SKM-1 (cell line): Measurements from ENCODE around the gene ITGA11.
A peak's percentile ranks its signal among the peaks of the same experiment; 100 is the strongest.

ENCODE experiments used
- DNase-seq: peaks from one replicate; lab custom pipeline; 2025; ENCODE audit not compliant: unreplicated experiment; lab: John Stamatoyannopoulos, UW

Gene ITGA11

GRCh38 chr15:68335655-68336054 is 96.3 kb downstream of the ITGA11 start:
- DNase-seq, result no peak

GRCh38 chr15:68335251-68335650 is 96.7 kb downstream of the ITGA11 start:
- DNase-seq, result no peak

DNA sequence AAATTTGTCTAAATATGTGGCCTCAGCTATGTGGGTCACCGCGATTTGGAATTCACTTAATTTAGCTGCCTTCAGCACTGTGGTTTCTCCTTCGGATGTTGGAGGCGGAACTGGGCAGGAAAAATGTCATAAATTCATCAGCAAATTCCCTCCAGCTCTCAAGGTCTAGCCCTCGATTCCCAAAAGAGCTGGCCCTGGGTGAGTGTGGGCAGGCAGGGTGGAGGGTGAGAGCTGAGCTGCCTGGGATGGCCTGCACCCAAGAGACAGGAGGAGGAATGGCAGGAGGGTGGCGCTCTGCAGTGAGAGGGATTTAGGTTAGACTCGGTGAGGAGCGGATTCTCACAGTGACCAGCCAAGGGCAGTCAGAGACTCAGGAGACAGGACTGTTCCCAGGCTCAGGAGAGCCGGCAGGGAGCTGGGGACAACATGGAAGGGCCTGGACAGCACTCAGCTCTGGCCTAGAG is 97.3 kb downstream of the ITGA11 start:
- no peak for DNase-seq

DNA sequence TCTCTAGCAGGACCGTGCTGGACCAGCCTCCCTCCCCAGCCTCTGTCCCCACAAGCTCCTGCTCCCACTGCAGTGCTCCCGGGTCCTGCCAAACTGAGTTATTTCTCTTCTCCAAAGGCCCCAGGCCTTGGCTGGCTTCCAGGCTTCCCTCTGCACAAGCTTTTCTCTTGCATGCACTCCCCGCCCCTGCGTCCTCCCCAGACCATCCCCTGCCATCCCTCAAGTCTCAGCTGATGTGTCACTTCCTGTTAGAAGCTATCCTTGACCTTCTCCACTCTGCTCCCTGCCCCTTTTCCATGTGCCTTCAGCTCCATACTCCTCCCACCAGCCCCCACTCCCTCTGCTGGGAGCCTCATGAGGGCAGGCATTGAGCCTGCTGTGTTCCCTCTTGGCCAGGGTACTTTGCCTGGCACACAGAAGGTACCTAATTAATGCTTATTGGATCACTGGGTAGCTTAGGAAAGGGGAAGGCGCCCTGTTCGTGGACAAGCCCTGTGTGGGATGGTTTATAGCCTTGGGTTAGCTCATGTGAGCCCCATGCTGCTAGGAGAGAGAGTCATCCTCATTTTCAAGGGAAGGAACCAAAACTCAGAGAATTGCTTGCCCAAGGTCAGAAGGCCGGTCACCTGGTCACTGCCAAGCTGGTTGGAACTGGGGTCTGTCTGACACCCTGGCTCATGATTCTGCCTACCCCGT is 98.0 kb downstream of the ITGA11 start:
- DNase-seq, result no peak

DNA sequence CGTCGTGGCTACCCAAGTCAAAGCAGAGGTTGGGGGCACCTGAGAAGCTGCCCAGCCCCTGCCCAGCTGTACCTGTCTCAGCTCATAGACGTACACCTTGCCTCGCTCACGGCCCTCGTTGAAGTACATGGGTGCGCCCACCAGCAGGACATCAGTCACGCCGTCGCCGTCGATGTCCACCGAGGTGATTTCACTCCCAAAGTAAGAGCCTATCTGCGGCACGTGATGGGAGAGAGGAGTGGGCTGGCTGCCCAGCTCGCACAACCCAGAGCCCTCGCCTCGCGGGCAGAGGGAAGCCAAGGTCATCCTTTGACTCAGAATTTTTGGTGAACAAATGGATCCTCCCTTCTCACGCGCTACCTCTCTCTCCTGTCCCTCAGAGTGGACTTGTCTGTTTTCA is 99.7 kb downstream of the ITGA11 start:
- no peak for DNase-seq

DNA sequence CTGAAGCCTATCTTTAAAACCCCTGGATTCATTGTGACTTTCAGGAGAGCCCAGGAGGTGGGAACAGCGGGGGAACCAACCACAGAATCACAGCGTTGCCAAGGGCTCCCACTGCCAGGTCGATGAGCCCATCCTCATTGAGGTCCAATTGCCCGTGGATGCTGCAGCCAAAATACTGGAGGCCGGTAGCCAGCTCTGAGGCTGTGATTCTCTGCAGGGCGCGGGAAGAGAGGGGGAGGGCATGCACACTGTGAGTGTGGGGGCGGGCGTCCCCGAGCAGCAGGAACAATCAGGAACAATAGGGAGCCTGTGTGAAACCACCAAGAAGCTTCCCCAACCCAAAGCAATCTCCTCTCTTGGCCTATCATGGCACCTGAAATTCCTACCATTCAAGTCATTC is 101.1 kb downstream of the ITGA11 start:
- DNase-seq, result no peak

- DNase-seq, result no peak
Measured at GRCh38 chr15:68330416-68330815, 101.5 kb downstream of the ITGA11 start.

GRCh38 chr15:68328964-68329363 is 103.0 kb downstream of the ITGA11 start:
- no peak for DNase-seq

- DNase-seq, result no peak
Measured at GRCh38 chr15:68328443-68328842, 103.5 kb downstream of the ITGA11 start.

- peak; percentile 12 for DNase-seq
Measured at GRCh38 chr15:68326711-68327354, 105.1 kb downstream of the ITGA11 start.

GRCh38 chr15:68325726-68326125 is 106.2 kb downstream of the ITGA11 start:
- DNase-seq, result no peak

DNA sequence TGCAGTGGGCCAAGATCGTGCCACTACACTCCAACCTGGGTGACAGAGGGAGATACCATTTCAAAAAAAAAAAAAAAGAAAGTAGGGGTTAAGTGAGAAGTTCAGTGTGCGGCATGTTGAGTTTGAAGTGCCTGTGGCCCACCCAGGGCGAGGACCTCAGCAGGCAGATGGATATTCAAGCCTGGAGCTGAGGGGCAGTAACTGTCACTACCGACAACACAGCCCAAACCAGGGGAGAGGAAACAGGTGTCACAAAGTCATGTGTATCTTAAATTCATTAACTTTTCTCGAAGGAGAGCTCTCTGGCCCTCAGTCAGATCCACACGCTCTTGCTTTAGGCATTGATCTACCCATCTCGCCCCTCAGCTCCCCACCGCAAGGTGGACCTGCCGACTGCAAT is 109.2 kb downstream of the ITGA11 start:
- DNase-seq, result no peak

DNA sequence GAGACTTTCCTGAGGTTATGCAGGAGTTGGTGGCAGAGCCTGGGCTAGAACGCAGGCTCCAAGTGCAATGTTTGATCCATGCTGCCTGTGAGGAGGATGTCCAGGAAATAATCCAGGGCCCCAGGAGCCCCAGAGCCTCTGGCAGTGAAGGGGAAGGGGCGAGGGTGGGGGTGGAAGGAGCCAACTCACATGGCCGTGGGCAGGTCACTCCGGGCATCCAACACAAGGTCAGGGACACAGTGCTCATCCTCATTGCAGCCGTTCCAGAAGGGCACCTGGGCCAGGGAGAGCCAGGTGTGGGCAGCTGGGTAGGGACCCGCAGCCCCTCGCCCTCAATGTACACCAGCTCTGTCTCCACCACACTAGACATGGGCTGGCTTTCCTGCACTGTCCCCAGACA is 110.7 kb downstream of the ITGA11 start:
- DNase-seq, result no peak

GRCh38 chr15:68319997-68320396 is 112.0 kb downstream of the ITGA11 start:
- DNase-seq, result no peak

DNA sequence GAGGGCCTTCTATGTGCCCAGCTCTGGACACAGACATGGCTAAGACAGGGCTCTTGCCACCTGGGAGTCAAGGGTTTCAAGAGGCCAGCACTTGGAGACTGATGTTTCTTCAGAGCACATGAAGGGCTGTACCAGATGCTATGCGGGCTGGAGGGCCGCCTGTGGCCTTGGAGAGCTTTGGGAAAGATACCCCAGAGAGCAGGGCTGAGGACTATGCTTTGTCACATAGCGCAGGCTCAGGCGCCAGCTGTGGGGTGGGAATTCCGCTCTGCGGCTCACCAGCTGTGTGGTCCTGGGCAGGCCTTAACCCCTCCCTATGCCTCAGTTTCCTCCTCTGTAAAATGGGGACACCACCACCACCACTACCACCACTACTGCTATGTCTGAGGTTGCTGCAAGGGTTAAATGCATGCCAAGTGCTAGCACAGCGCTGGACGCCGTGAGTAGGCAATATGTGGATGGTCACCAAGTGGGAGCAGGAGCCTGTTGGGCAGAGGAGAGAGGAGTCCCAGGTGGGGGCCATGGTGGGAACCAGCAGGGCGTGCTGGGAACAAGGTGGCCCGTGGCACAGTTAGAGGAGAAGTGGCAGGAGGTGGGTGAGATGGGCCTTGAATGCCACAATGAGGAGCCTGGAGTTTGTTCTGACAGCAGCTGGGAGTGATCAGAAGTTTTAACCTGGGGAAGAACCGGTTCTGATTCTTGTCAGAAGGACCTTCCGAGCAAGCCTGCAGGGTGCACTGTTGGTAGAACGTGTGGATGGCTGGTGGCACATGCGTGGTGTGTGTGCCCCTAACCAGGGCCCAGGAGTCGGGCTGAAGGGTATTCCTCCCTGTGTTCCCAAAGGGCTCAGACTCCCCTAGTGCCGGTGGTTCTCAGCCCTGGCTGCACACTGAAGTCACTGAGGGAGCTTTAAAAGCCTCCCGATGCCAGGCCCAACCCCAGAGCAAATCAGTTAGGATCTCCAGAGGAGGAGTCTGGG is 112.7 kb downstream of the ITGA11 start:
- no peak for DNase-seq

DNA sequence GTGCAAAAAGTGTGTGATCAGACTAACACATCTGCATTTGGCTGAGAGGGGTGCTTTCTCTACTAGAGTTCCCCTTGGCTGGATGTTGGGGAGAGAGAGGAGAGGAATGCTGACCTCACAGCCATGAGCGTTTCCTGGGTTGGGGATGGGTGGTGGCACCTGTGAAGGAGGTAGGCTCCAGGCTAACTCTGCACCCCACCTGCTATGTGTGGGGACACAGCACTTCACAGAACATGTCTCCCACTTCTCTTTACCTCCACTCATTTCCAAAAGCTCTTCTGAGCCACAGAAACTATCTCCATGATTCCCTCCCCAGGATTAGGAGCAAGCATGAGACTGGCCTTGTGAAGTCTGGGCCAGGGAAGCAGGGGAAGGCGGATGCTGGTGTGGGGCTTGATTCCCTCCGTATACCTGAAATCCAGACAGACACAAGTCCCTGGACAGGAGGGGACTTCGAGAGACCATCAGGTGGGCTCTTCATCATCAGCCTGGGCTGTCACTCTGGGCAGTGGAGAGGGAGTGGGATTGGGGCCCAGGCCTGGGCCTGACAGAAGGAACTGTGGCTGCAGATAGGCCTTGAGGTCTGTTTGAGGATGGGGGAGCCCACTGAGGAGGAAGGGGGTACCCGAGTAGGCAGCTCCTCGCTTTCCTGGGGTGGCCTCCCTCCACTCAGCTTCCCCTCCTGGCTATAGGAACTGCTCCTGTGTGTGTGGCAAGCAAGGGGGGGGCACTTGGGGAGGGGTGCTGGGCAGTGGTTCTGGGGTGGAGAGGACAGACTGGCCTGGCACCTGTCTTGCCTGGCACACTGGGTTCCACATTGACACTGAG is 113.7 kb downstream of the ITGA11 start:
- DNase-seq, result no peak

DNA sequence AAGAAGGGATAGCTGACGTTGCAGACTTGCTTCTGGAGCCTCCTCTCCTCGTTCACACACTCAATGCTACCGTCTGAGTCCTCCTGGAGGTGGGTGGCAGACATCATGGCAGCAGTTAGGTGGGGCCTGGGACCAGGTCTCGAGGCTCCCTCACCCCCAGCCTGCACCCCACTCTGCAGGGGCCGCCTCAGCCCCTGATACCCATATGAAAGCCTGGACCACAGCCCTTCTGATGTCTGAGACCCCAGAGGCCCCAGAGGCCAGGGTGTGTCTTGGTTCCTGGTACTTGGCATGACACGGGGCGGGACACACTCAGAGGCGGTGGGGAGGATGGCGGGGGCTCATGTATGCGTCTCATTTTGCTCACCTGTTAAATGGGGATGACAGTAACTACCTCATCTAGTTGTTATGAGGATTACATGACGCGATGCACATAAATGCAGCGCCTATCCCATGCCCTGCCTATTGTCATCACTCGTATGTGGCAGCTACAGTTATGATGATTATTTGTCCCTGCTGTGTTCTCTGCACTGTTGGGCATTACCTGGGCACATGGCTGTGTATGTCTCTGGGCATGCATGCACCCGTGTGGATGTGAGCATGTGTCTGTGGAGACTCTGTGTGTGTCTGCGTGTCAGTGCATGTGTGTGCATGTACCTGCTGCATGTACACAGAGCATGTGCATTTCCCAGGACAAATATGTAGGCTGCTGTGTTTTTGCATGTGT is 114.5 kb downstream of the ITGA11 start:
- no peak for DNase-seq

DNA sequence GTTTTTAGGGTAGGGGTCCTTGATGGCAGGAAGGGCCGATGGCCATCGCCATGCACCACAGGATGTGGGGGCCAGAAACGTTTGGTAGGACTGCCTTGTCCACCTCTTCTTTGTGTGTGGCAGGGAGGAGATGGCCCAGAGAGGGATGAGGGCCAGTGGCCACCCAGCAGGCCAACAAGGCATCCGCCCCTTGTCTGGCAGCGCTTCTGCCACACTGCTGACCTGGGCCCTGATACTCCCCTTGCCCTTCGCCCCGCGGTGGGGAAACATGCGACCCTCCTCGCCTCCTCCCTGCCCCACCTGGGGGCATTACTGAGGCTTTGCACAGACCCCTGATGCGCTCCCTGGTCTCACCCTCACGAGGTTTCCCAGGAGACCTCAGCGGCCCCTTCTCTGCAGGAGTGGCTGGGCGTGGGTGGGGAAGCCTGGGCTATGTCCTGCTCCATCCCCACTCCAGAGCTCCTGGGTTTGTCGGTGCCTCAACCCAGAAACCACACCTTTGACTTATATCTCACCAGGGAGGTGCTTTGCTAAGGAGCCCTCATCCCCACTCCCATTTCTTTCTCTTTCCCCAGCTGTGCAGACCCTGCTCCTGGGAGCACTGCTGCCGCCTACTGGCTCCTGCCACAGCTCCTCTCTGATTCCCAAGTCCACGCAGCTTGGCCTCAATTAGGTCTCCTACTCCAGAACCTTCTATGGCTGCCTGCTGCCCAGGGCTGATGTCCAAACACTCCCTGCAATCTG is 115.7 kb downstream of the ITGA11 start:
- no peak for DNase-seq

DNA sequence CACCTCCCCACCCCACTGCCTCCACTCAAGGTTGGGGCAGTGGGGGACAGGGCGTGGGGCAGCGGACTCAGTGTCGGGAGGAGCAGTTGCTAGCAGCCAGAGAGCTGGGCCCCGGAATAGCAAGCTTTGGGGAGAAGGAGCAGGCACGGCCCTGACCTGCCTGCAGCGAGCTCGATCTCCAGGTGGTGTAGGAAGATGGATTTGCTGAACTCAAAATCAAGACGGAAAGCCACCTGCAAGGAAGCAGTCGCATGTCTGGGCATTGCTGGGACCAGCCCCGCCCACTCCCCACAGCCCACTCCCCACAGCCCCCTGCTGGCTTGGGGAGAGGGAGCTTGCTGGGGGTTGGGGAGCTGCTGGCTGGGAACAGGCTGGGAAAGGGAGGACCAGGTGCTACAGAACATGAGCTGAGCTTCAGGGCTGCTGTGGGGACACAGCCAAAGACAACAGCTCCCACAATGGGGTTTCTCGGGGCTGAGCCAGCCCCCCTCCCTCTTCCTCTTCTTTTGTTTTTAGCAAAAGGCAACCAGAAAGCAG is 116.4 kb downstream of the ITGA11 start:
- no peak for DNase-seq
